Inflammatory macrophage treated with lipopolysaccharide for 1 hour (primary cell): ENCODE measurements around the gene RASAL2.
"Not testable (repeated sequence)": the region's sequence is repeated elsewhere in the genome, so short reads cannot be mapped to it uniquely, and the experiment has no call there.

ENCODE experiments used
- DNase-seq, 2 donors: peaks; one replicate each; pipeline ENCODE4 v3.0.0-alpha.2; 2020 to 2022

Gene RASAL2

DNA sequence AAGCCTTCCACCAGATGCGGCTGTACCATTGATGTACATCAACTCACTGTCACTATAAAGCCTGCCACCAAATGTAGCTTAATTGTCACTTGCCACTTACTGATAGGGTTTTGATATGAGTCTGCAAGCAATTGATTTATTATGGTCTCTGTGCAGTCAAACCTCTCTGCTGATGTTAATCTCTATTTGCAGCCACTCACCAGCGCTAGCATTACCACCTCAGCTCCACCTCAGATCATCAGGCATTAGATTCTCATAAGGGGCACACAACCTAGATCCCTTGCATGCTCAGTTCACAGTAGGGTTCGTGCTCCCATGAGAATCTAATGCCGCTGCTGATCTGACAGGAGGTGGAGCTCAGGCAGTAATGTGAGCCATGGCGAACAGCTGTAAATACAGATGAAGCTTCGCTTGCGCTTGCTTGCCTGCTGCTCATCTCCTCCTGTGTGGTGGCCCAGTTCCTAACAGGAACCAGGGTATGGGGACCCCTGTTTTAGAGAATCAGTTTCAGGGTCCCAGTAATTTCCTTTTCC lies 26.7 kb downstream of the RASAL2 start:
- not testable (repeated sequence) for DNase-seq

DNA sequence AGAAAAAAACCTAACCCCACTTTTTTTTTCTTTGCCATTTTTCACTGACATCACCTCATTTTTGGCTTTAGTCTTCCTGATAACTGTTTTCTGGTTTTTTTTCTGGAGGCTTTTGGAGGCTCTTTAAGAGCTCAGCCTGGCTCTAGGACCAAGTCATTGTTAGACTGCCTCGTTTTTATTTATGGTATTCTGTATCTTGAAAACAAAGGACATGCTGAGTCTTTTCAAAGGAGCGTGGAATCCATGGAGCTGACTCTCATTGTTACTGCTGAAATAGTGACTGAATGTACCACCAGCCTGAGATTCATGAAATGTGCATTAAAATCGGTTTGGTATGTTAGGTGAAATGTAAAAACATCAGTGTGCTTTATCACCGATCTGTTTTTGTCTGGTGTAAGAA lies 28.0 kb downstream of the RASAL2 start:
- no peak for DNase-seq

DNA sequence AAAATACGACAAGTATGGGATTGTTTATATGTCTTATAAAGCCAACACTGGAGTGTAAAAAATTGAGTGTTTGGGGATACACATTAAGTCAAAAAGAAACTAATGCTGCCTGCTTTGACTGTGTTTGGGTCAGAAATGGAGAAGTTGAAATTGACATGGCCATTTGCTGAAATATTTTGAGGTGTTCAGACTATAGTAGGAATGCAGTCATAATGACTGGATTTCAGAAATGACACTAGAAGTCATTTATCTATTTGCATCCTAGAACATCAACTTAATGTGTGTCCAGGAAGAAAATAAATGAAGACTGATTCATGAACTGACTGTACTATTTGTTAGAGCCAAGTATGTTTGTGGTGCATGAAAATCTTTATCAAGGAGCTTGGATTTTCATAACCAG lies 28.4 kb downstream of the RASAL2 start:
- DNase-seq = peak in 1 of 2 donors; percentile 57

DNA sequence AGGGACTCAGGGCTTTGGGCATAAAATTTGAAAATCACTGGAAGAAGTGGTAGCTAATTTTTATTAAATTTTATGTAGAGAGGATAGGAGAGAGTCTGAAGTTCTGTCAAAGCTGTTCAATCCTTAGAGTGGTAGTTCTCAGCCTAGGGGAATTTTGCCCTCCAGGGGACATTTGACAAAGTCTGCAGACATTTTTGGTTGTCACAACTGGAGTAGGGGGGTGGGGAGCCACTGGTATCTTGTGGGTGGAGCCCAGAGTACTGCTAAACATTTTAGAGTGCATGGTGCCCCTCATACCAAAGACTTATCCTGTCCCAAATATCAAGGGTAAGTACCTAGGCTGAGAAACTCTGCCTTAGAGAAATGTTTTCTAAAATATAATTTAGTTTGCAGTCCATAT lies 30.2 kb downstream of the RASAL2 start:
- DNase-seq = no peak

- DNase-seq = no peak
Measured at GRCh38 chr1:178126261-178126660, 32.4 kb downstream of the RASAL2 start.

DNA sequence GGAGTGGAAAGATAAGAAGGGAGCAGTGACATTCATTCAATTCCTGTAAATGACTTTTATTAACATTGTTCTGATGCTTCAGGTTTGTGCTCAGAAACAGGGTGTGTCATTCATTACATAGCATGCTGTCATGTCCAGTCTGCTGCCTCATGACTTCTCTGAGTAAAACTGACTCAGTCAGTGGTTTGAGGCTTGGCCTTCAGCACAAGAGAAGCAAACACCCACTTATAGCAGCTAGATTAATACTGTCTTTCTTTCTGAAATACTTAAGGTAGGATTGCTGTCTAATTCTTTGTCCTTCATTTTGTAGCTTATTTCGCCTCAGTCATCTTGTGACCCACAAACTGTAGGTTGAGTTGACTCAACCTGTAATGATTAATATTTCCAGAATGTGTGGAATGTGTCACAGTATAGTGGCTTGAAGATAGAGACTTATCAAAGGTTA lies 32.9 kb downstream of the RASAL2 start:
- peak; percentile 80 to 95 for DNase-seq

DNA sequence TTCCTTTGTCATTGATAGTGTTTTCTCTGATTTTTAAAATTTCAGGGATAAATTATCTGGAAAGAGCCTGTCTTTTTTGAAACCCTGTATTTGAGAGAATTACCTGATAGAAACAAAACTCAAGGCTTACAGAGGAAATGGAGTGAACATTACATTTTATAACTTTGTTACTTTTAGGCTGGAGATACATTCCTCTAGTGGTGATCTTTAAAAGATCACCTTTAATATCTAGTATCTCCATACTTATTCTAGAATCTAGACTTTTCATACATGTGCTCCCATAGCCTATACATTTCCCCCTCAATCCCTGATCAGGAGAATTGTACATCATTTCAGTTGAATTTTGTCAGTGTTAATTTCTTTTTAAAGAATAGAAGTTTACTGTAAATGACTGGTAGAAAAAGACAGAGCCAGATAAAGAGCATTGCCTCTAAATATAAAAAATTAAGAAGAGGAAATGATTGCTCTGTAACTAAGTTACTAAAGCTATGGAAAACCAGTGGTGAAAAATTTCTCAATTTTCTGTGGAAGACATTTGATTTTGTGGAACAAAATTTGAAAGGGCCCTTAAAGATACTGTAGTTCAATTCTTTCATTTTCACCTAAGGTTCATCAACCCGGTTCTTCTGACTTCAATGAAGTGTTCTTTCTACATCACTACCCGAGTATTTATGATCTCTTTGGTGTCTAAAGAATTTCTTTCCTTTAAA lies 33.7 kb downstream of the RASAL2 start:
- no peak for DNase-seq

- DNase-seq = no peak
Measured at GRCh38 chr1:178133239-178133989, 39.5 kb downstream of the RASAL2 start.

DNA sequence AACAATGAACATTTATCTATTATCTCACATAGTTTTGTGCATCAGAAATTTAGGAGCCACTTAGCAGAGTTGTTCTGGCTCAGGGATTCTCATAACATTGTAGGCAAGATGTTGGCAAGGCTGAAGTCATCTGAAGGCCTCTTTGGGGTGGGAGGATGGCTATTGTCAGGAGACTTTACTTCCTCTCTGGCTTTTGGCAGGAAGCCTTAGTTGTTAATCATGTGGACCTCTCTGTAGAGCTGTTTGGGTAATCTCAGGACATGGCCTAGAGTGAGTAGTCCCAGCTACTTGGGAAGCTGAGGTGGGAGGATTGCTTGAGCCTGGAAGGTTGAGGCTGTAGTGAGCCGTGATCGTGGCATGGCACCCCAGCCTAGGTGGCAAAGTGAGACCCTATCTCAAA lies 40.2 kb downstream of the RASAL2 start:
- peak; percentile 85 to 98 for DNase-seq

GRCh38 chr1:178137238-178137637 lies 43.3 kb downstream of the RASAL2 start:
- no peak for DNase-seq

DNA sequence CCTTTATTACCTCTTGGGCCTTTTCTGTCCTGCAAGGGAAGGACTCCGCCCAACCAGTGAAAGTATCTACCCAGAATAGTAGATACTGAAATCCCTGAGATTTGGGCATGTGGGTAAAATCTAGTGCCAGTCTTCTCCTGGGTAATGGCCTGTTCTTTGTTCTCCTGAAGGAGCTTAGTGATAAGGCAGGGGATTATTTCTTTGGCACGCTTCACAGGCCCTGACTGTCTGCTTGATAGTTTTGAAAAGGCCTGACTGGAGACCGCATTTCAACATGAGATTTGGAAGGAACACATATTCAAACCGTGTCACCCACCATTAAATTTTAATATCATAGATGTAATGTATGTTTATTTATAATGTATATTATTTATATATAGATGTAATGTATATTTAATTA lies 48.9 kb downstream of the RASAL2 start:
- DNase-seq = no peak

- peak; percentile 68 to 83 for DNase-seq
Measured at GRCh38 chr1:178143730-178144690, 50.1 kb downstream of the RASAL2 start.

- DNase-seq = no peak
Measured at GRCh38 chr1:178145605-178146004, 51.7 kb downstream of the RASAL2 start.

GRCh38 chr1:178146436-178146835 lies 52.5 kb downstream of the RASAL2 start:
- no peak for DNase-seq

- no peak for DNase-seq
Measured at GRCh38 chr1:178150610-178151009, 56.7 kb downstream of the RASAL2 start.

- peak; percentile 40 to 74 for DNase-seq
Measured at GRCh38 chr1:178151831-178152230, 57.9 kb downstream of the RASAL2 start.

GRCh38 chr1:178155481-178156255 lies 61.8 kb downstream of the RASAL2 start:
- DNase-seq = no peak

- no peak for DNase-seq
Measured at GRCh38 chr1:178160736-178161475, 67.0 kb downstream of the RASAL2 start.

- DNase-seq = no peak
Measured at GRCh38 chr1:178161516-178161915, 67.6 kb downstream of the RASAL2 start.

DNA sequence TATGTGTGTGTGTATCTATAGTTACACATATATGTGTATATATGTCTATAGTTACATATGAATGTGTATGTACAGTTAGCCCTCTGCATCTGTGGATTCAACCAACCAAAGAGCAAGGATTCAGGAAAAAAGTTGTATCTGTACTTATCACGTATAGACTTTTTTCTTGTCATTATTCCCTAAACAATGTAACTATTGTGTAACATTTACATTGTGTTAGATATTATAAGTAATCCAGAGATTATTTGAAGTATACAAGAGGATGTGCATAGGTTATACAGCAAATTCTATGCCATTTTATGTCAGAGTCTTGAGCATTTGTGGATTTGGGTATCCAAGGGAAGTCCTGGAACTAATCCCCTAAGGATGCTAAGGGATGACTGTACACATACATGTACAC lies 71.3 kb downstream of the RASAL2 start:
- DNase-seq = no peak

GRCh38 chr1:178166429-178167024 lies 72.6 kb downstream of the RASAL2 start:
- peak in 1 of 2 donors; percentile 40 for DNase-seq
